GM13976 (cell line): ENCODE data around the gene OR12D1.

Experiments
- DNase-seq: peaks from one replicate; pipeline ENCODE4 v3.0.0; 2012; ENCODE audit warnings: low spot score
- CTCF ChIP-seq: IDR thresholded peaks from 2 replicates; pipeline ENCODE4 v1.5.1; 2012; ENCODE audit warnings: borderline replicate concordance, mild to moderate bottlenecking; ENCODE audit not compliant: insufficient read depth; ENCODE audit errors: extremely low read depth, missing control alignments, control extremely low read depth
- in situ Hi-C: fragments of 300-500 bp; cut with MboI; formaldehyde crosslinking; loops from one replicate; pipeline ENCODE4 v1.12.0; 2022; ENCODE audit warnings: low sequenced_read_pairs, mixed read lengths, inconsistent platforms; ENCODE audit not compliant: unreplicated experiment

The OR12D1 gene

GRCh38 chr6:29399525-29399924, 15.2 kb upstream of the OR12D1 start:
- DNase-seq: no peak
- in situ Hi-C loops: no loop called here
- no peak for TF ChIP-seq CTCF

GRCh38 chr6:29403801-29404200, 10.9 kb upstream of the OR12D1 start:
- TF ChIP-seq CTCF: no peak
- no peak for DNase-seq
- in situ Hi-C loops: no loop called here

- TF ChIP-seq CTCF: no peak
- in situ Hi-C loops: no loop called here
- no peak for DNase-seq
Measured at GRCh38 chr6:29419516-29419915, 4.8 kb downstream of the OR12D1 start.

- no peak for TF ChIP-seq CTCF
- in situ Hi-C loops: no loop called here
- no peak for DNase-seq
Measured at GRCh38 chr6:29424168-29424567, 9.4 kb downstream of the OR12D1 start.

GRCh38 chr6:29424575-29424974, 9.8 kb downstream of the OR12D1 start:
- in situ Hi-C loops: no loop called here
- no peak for DNase-seq
- no peak for TF ChIP-seq CTCF

GRCh38 chr6:29425075-29425474, 10.3 kb downstream of the OR12D1 start:
- in situ Hi-C loops: no loop called here

More at GRCh38 chr6:29425075-29425474, 10.3 kb downstream of the OR12D1 start:
- TF ChIP-seq CTCF: no peak
- DNase-seq: no peak
